Adipocyte (in vitro differentiated cells): ENCODE data around the gene ANKRD33B.

Experiments
- DNase-seq: peaks from one replicate; pipeline ENCODE4 v3.0.0-alpha.2; 2015; ENCODE audit warnings: low read depth
- H3K27me3 ChIP-seq: replicated peaks from 2 replicates; pipeline ENCODE4 v1.7.0; 2013; ENCODE audit warnings: mild to moderate bottlenecking, low read length, moderate library complexity; ENCODE audit not compliant: control insufficient read depth, insufficient read depth
- H3K36me3 ChIP-seq: 2 replicates; pipeline ENCODE4 v1.7.0; 2013; ENCODE audit warnings: low read length, mild to moderate bottlenecking, moderate library complexity; ENCODE audit not compliant: control insufficient read depth, insufficient read depth, severe bottlenecking
- H3K4me1 ChIP-seq: 2 replicates; pipeline ENCODE4 v1.7.0; 2013; ENCODE audit warnings: mild to moderate bottlenecking, low read length, moderate library complexity; ENCODE audit not compliant: control insufficient read depth, insufficient read depth
- H3K4me3 ChIP-seq: 2 replicates; pipeline ENCODE4 v1.7.0; 2013; ENCODE audit warnings: mild to moderate bottlenecking, low read length, moderate library complexity
- H3K9ac ChIP-seq: 2 replicates; pipeline ENCODE4 v1.7.0; 2013; ENCODE audit warnings: mild to moderate bottlenecking, low read length, moderate library complexity
- H3K9me3 ChIP-seq: 2 replicates; pipeline ENCODE4 v1.7.0; 2013; ENCODE audit warnings: mild to moderate bottlenecking, low read length, moderate library complexity; ENCODE audit not compliant: control insufficient read depth

ANKRD33B gene

DNA sequence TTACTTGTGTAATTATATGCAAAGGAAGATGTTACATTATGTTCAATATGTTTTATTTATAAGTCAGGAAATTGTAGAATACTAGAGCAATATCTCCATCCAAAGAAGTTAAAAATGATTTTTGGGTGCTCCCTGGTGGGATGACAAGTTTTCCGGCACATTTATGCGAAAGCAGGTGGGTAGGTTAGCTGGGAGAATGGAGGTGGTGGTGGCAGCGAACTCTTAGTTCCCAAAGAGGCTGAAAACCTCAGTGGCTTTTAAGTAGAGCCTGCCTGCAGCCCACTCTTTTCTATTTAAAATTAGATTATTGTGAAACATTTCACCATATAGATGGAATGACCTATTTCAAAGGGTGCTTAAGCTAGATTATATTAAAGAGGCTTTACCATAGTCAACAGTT is 51.8 kb downstream of the ANKRD33B start:
- Histone ChIP-seq H3K9me3 (peaks cover 4% of the 10 kb centered on the region), H3K4me3 (no peak overlapping the region), H3K4me1 (peaks cover 5% of the 10 kb centered on the region), H3K36me3 (peaks cover 27% of the 10 kb centered on the region), H3K27me3 (no peaks in the 10 kb centered on the region), H3K9ac (no peak overlapping the region)
- DNase-seq = no peak

DNA sequence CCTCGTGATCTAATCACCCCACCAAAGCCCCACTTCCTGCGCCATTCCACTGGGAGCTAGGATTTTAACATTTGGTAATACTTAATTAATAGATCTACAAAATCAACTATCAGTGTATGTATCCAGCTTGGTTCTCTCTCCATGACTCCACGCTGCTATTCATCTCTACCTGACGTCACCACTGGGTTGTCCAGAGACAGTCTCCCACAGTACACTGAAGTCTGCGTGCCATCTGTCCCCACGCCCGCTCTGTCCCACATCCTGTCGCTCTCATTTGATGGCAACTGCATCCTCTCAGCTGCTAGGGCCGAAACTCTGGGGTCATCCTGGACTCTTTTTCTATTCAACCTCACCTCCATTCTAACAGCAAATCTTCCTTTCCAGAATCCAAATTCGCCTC is 53.2 kb downstream of the ANKRD33B start:
- Histone ChIP-seq H3K9ac (no peak overlapping the region), H3K4me1 (no peaks in the 10 kb centered on the region), H3K4me3 (no peak overlapping the region), H3K9me3 (peaks cover 14% of the 10 kb centered on the region), H3K36me3 (peaks cover 39% of the 10 kb centered on the region), H3K27me3 (no peaks in the 10 kb centered on the region)
- no peak for DNase-seq

DNA sequence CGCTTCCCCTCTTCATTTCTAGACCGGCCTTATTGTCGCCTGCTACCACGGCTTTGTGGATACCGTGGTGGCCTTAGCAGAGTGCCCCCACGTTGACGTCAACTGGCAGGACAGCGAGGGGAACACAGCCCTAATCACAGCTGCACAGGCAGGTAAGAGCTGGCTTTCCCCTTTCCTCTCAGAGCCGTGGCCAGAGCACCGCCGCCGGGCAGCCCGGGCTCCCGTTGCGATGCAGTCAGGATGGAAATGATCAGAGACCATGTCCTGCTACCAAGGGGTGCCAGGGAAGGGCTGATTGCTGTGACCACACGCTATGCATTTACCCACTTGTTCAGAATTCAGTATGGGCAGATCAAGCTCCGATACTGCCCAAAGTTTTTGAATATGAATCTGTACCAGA is 54.4 kb downstream of the ANKRD33B start:
- Histone ChIP-seq H3K9ac (no peak overlapping the region), H3K4me1 (no peaks in the 10 kb centered on the region), H3K4me3 (no peak overlapping the region), H3K9me3 (peaks cover 14% of the 10 kb centered on the region), H3K36me3 (peaks cover 39% of the 10 kb centered on the region), H3K27me3 (no peaks in the 10 kb centered on the region)
- DNase-seq = no peak

DNA sequence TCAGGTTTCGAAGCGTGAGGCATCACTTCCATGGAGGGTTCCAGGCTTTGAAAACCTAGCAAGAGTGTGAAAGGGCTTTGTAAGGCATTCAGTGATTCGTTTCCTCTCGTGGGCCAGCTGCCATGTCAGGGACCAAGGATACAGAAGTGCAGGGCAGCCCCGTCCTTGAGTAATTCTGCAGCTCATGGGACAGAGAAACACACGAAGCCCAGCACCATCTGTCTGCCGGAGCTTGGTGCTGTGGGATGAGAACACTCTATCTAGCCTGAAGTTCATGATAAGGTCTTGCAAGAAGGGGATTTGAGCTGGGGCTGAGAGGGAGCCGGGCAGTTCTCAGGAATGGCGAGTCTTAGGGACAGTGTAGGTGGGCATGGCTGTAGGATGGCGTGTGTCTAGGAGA is 55.8 kb downstream of the ANKRD33B start:
- no peak for DNase-seq
- Histone ChIP-seq H3K36me3 (peaks cover 39% of the 10 kb centered on the region), H3K9ac (no peak overlapping the region), H3K9me3 (peaks cover 14% of the 10 kb centered on the region), H3K27me3 (no peaks in the 10 kb centered on the region), H3K4me1 (no peaks in the 10 kb centered on the region), H3K4me3 (no peak overlapping the region)

DNA sequence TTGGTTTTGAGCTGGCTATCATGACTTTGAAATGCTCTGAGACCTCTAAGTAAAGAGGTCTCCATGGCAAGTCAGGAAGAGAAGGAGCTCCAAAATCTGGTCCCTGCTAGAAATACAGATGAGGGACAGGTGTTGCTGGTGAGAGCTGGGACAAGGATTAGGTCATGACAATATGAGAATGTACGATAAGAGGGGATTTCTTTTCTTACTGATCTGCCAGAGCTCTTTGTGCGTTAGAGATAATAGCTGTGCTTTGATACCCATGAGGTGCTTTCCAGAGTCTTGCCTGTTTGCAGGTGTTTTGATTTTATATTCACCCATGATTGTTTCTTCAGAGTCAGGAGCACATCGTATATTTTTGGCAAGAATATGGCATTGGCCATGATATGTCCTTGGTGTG is 56.5 kb downstream of the ANKRD33B start:
- Histone ChIP-seq H3K4me1 (no peaks in the 10 kb centered on the region), H3K9me3 (peaks cover 14% of the 10 kb centered on the region), H3K4me3 (no peak overlapping the region), H3K36me3 (peaks cover 40% of the 10 kb centered on the region), H3K9ac (no peak overlapping the region), H3K27me3 (no peaks in the 10 kb centered on the region)
- no peak for DNase-seq

DNA sequence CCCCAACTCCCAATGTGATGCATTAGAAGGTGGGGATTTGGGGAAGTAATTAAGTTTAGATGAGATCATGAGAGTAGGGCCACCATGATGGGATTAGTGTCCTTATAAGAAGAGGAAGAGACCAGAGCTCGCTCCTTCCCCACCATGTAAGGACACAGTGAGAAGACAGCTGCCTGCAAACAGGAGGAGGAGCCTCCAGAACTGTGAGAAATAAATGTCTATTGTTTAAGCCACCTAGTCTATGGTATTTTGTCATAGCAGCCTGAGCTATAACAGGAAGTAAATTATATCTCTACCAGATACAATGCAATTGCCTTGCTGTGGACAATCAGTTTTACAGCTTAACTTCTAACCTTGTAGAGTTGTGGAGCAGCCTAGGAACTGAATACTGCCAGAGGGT is 58.0 kb downstream of the ANKRD33B start:
- Histone ChIP-seq H3K4me3 (no peak overlapping the region), H3K27me3 (no peaks in the 10 kb centered on the region), H3K4me1 (peaks cover under 1% of the 10 kb centered on the region), H3K9ac (no peak overlapping the region), H3K36me3 (peaks cover 42% of the 10 kb centered on the region), H3K9me3 (peaks cover 14% of the 10 kb centered on the region)
- no peak for DNase-seq

DNA sequence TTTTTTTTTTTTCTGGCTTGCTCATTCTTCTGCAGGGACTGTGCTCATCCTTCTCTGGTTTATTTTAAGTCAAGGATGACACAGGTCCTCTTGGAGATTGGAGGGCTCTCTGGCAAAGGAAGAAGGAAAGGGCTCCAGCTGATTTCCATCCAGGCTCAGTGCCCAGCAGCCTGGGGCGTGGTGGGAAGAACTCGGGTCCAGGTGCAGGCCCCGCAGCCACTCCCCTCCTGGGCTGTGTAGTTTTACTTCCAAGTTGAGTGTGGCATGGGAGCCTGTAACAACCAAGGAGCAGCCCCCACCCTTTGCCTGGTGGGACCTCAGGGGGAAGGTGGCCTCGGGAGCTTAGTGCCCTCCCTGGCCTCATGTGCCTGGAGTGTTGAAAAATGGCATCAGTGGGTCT is 58.9 kb downstream of the ANKRD33B start:
- peaks cover 9% of the 10 kb centered on the region for H3K4me1 ChIP-seq
- H3K9me3 ChIP-seq = peaks cover 14% of the 10 kb centered on the region
- H3K9ac ChIP-seq = no peak overlapping the region
- peaks cover 37% of the 10 kb centered on the region for H3K36me3 ChIP-seq
- H3K27me3 ChIP-seq = no peaks in the 10 kb centered on the region
- H3K4me3 ChIP-seq = no peak overlapping the region
- no peak for DNase-seq

DNA sequence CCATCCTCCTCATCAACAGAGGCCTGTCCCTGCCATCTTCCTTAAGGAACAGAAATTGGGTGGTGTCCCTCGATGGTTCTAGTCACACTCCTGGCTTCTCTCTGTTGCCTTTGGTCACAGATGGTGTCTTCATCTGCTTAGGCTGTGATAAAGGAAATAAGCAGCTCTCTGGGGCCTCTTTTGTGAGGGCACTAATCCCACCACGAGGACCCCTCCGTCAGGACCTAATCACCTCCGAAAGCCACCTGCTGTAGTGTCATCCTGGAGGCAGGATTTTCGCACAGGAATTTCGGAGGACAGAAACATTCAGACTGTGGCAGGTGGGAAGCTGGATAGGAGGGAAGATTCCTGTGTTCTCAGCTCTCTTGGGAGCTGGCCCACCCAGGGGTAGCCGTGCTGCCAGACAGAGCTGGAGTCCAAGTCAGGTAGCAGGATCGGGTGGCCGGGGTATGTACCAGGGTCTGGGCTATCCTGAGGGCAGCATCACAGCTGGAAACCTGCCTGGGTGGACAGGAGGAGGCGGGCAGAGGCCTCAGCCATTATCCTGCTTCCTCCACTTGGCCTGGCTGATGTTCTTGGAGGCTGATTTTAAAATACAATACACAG is 59.5 kb downstream of the ANKRD33B start:
- no peak overlapping the region for H3K4me3 ChIP-seq
- H3K9ac ChIP-seq = no peak overlapping the region
- H3K27me3 ChIP-seq = no peaks in the 10 kb centered on the region
- H3K36me3 ChIP-seq = peaks cover 31% of the 10 kb centered on the region
- DNase-seq = no peak
- H3K4me1 ChIP-seq = peaks cover 9% of the 10 kb centered on the region
- peaks cover 14% of the 10 kb centered on the region for H3K9me3 ChIP-seq

DNA sequence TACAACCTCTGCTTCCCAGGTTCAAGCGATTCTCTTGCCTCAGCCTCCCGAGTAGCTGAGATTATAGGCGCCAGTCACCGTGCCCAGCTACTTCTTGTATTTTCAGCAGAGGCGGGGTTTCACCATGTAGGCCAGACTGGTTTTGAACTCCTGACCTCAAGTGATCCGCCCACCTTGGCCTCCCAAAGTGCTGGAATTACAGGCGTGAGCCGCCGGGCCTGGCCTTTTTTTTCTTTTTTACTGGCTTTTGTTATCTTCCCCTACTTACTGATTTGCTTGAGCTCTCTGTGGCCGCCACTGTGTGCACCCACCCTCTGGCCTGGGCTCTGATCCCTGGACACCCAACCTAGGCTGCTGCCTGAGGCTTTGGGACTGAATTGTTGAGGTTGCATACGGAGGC is 60.3 kb downstream of the ANKRD33B start:
- H3K9me3 ChIP-seq = peaks cover 14% of the 10 kb centered on the region
- H3K4me1 ChIP-seq = peaks cover 9% of the 10 kb centered on the region

DNA sequence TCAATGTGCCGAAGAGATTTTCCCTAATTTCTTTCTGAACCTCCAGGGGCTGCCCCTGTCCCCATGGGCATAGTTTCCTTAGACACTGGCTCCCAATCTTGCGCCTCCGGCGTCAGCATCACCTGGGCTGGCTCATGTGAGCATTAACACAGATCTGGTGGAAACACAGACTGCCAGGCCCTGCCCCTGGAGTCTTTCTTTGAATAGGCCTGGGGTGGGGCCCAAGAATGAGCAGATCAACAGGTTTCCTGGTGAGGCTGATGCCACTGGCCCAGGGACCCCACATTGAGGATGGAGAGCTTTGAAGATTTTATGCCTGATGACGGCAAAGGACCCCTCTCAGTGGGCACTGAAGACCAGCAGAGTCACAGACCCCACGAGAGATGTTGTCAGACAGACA is 60.8 kb downstream of the ANKRD33B start:
- H3K4me1 ChIP-seq = peaks cover 9% of the 10 kb centered on the region
- H3K4me3 ChIP-seq = no peak overlapping the region
- H3K9me3 ChIP-seq = peaks cover 14% of the 10 kb centered on the region
- no peaks in the 10 kb centered on the region for H3K27me3 ChIP-seq
- H3K36me3 ChIP-seq = peaks cover 19% of the 10 kb centered on the region
- H3K9ac ChIP-seq = no peak overlapping the region
- no peak for DNase-seq

More for the DNA sequence above, 60.3 kb downstream of the ANKRD33B start:
- Histone ChIP-seq H3K36me3 (peaks cover 23% of the 10 kb centered on the region), H3K4me3 (no peak overlapping the region), H3K27me3 (no peaks in the 10 kb centered on the region), H3K9ac (no peak overlapping the region)
- no peak for DNase-seq

DNA sequence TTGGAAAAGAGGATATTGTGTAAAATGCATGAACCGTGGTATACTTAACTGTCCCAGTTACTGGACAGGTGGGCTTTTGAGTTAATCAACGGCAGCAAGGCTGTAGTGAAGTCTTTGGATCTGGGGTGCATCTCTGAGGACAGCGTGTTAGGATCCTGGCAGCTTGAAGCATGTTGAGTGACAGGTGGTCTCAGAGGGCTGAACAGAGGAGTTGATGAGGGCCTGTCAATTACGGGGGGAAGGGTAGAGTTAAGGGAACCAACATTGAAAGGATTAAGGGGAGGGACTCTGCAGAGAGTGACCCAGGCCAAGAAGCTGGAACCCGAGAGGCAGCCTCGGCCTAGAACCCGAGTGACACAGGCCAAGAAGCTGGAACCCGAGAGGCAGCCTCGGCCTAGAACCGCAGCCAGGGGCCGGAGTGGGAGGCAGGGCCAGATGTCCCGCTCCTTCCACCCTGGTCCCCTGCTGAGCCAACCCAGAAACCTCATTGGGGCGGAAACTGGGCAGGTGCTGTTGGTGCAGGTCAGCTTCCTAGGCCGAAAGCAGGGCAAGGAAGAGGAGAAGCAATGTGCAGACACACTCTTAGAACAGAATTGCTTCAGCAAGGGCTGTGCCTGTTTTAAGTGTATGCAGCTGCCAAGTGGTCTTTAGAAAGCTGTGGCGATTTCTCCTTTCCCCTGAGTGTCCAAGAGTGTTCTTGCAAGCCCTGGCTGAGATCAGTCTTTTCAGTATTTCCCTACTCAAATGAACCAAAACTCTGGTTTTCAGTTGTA is 62.0 kb downstream of the ANKRD33B start:
- peaks cover 9% of the 10 kb centered on the region for H3K4me1 ChIP-seq

More for the DNA sequence above, 62.0 kb downstream of the ANKRD33B start:
- Histone ChIP-seq H3K9me3 (peaks cover 8% of the 10 kb centered on the region), H3K27me3 (no peaks in the 10 kb centered on the region), H3K9ac (no peak overlapping the region), H3K36me3 (peaks cover 13% of the 10 kb centered on the region), H3K4me3 (no peak overlapping the region)
- no peak for DNase-seq
